ENCODE measurements around the gene LRRC4. TPM values are rescaled to one million over a fixed set of nuclear protein-coding genes. Genes with fewer than 3 reads are reported as not detected.
A peak's percentile ranks its signal among the peaks of the same experiment; 100 is the strongest.

The LRRC4 gene
- total RNA-seq, 1 donor from 2014 or later = 19.8 TPM

DNA sequence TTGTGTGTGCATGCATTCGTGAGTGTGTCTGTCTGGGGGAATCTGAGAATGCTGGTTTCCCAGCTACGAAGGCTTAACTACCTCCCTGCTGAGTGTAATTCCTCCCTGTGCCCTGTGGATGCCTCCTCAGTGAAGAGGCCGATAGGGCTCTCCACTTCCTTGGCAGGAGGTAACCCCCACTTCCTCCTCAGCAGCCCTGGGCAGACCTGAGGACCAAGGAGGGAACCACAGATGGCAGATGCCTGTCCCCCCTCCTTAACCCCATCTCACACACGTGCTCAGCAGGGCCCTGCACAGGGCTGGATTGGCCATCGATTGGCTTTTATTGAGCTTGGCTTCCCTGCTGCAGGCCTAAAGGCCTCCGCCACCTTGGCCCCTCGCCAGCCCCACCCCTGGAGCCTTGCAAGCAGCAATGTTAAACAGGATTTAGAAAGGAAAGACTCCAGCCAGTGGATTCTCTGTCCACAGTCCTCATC, 45.6 kb upstream of the LRRC4 start:
- Histone ChIP-seq H3K9me3 (ENCODE audit: low read depth) (no peaks in the 10 kb centered on the region), H3K4me2 (peak overlapping the region; percentile 35), H4K20me1 (ENCODE audit: low read depth) (peaks cover 34% of the 10 kb centered on the region), H3K36me3 (no peaks in the 10 kb centered on the region), H3K79me2 (ENCODE audit: low read depth) (no peaks in the 10 kb centered on the region), H3K4me3 (no peak overlapping the region), H2AFZ (replicated peaks) (no peak overlapping the region), H3K27me3 (no peaks in the 10 kb centered on the region), H3K4me1 (peaks cover 25% of the 10 kb centered on the region), H3K27ac (peak overlapping the region; percentile 20), H3F3A (ENCODE audit: low read depth) (no peaks in the 10 kb centered on the region), H3K9ac (no peak overlapping the region)
- H3K4me3 Mint-ChIP-seq = no peak overlapping the region
- H3K36me3 Mint-ChIP-seq = peaks cover 6% of the 10 kb centered on the region
- no peak for TF ChIP-seq EZH2phosphoT487 (IDR thresholded peaks at IDR 0.05)
- TF ChIP-seq, protein P1, sequence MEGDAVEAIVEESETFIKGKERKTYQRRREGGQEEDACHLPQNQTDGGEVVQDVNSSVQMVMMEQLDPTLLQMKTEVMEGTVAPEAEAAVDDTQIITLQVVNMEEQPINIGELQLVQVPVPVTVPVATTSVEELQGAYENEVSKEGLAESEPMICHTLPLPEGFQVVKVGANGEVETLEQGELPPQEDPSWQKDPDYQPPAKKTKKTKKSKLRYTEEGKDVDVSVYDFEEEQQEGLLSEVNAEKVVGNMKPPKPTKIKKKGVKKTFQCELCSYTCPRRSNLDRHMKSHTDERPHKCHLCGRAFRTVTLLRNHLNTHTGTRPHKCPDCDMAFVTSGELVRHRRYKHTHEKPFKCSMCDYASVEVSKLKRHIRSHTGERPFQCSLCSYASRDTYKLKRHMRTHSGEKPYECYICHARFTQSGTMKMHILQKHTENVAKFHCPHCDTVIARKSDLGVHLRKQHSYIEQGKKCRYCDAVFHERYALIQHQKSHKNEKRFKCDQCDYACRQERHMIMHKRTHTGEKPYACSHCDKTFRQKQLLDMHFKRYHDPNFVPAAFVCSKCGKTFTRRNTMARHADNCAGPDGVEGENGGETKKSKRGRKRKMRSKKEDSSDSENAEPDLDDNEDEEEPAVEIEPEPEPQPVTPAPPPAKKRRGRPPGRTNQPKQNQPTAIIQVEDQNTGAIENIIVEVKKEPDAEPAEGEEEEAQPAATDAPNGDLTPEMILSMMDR (IDR thresholded peaks at IDR 0.05) = no peak
- no peak for TF ChIP-seq EZH2 (IDR thresholded peaks at IDR 0.05)
- DNase-seq (ENCODE audit: low spot score) = peak; percentile 34
- peaks cover 8% of the 10 kb centered on the region for H3K27me3 Mint-ChIP-seq (ENCODE audit: insufficient read depth, low read depth)
- no peaks in the 10 kb centered on the region for H3K9me3 Mint-ChIP-seq
- H3K27ac Mint-ChIP-seq = peak overlapping the region; percentile 53
- H3K4me1 Mint-ChIP-seq = peaks cover 46% of the 10 kb centered on the region

DNA sequence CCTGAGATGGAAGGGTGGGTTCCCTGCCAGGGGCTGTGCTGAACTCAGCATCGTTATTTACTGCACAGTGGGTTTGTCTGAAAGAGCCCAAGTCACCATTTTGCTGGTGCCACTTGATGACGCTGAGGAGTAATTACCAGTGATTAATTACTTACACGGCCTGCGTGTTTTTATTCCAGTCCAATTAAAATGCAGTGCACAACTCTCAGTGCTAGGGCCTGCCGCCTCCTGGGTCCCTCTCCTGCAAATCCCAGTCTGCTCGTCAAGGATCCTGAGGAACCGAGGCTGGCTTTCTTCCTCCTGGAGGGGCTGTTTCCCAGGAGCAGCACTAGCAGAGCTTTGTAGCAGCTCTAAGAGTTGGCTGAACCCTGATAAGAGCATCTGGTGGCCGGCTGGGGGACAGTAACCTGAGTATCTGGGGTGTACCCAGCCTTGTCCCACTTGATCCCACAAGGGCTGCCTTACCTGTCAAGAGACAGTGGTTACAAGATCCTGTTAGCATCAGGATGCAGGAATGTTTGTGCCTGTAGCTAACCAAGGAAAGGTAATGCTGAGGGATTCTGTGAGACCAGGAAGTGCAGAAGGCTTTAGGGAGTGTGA, 45.1 kb upstream of the LRRC4 start:
- Histone ChIP-seq H3K79me2 (ENCODE audit: low read depth) (no peaks in the 10 kb centered on the region), H3K9me3 (ENCODE audit: low read depth) (no peaks in the 10 kb centered on the region), H3K27me3 (no peaks in the 10 kb centered on the region), H2AFZ (replicated peaks) (no peak overlapping the region), H3K27ac (peak overlapping the region; percentile 20), H4K20me1 (ENCODE audit: low read depth) (peaks cover 29% of the 10 kb centered on the region), H3F3A (ENCODE audit: low read depth) (no peaks in the 10 kb centered on the region), H3K4me1 (peaks cover 25% of the 10 kb centered on the region), H3K9ac (no peak overlapping the region), H3K4me2 (peak overlapping the region; percentile 35), H3K4me3 (no peak overlapping the region), H3K36me3 (no peaks in the 10 kb centered on the region)
- Mint-ChIP-seq H3K4me3 (no peak overlapping the region), H3K4me1 (peaks cover 40% of the 10 kb centered on the region), H3K9me3 (no peaks in the 10 kb centered on the region), H3K27me3 (ENCODE audit: insufficient read depth, low read depth) (peaks cover 8% of the 10 kb centered on the region), H3K36me3 (peaks cover 7% of the 10 kb centered on the region), H3K27ac (peak overlapping the region; percentile 53)
- TF ChIP-seq EZH2phosphoT487 (IDR thresholded peaks at IDR 0.05) = no peak
- TF ChIP-seq, protein P1 (IDR thresholded peaks at IDR 0.05) = no peak
- TF ChIP-seq EZH2 (IDR thresholded peaks at IDR 0.05) = no peak
- DNase-seq (ENCODE audit: low spot score) = no peak

DNA sequence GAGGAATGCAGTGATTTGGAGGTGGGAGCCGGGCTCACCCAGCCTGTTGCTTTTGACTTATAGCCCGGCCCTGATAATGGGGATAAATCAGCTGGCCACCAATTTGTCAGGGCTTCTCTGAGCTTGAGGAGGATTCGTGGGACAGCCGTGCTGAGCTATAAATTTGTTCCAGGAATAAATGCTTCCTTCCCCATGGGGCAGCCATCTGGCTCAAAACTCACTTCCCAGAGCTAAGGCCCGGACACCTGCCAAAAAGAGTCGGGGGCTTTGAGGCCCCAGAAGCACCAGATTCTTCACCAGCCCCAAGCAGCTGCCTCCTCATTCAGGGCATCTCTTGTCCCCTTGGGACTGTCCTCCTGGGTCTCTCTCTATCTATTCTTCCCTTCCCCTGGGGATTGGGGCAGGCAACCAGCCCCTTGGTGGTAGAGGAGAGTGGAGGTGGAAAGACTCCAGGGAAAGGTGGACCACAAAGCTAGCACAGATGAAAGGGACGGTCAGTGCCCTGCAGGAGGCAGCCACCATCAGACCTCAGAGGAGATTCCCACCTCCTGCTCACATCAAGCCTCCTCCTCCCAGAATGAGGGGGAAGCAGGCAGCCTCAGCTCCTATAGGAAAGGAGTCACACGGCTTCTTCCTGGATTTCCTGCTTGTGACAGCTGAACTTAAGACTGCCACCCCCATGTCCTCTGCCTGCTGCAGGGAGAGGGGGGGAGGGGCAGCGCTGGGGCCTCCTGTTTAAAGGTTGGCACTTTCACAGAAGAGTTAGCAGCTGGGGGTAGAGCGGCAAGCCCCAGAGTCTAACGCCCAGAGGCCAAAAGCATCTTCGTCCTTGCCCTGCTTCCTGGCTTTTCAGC, 44.2 kb upstream of the LRRC4 start:
- no peaks in the 10 kb centered on the region for H3K36me3 ChIP-seq
- Mint-ChIP-seq H3K36me3 (peaks cover 5% of the 10 kb centered on the region), H3K4me1 (peaks cover 34% of the 10 kb centered on the region), H3K27ac (no peak overlapping the region), H3K4me3 (no peak overlapping the region), H3K9me3 (no peaks in the 10 kb centered on the region), H3K27me3 (ENCODE audit: insufficient read depth, low read depth) (peaks cover 4% of the 10 kb centered on the region)
- H3K9ac ChIP-seq = no peak overlapping the region
- H2AFZ ChIP-seq (replicated peaks) = no peak overlapping the region
- TF ChIP-seq EZH2 (IDR thresholded peaks at IDR 0.05) (no peak), EZH2phosphoT487 (IDR thresholded peaks at IDR 0.05) (no peak)
- TF ChIP-seq, protein P1 (IDR thresholded peaks at IDR 0.05) = no peak
- H3K4me2 ChIP-seq = peak overlapping the region; percentile 13
- no peaks in the 10 kb centered on the region for H3K9me3 ChIP-seq (ENCODE audit: low read depth)
- no peaks in the 10 kb centered on the region for H3F3A ChIP-seq (ENCODE audit: low read depth)
- no peak for DNase-seq (ENCODE audit: low spot score)
- no peaks in the 10 kb centered on the region for H3K27me3 ChIP-seq
- H3K4me3 ChIP-seq = no peak overlapping the region
- no peak overlapping the region for H3K27ac ChIP-seq
- H3K79me2 ChIP-seq (ENCODE audit: low read depth) = no peaks in the 10 kb centered on the region
- peaks cover 25% of the 10 kb centered on the region for H3K4me1 ChIP-seq
- H4K20me1 ChIP-seq (ENCODE audit: low read depth) = peaks cover 28% of the 10 kb centered on the region

Data from neural progenitor cell (in vitro differentiated cells).